NCI-H2107 (cell line): ENCODE data around the gene TMEM145.
"Not testable (repeated sequence)": the region's sequence is repeated elsewhere in the genome, so short reads cannot be mapped to it uniquely, and the experiment has no call there.

Source experiments
- DNase-seq: peaks from one replicate; lab custom pipeline; 2025; lab: John Stamatoyannopoulos, UW

TMEM145 gene

GRCh38 chr19:42313096-42313839, at the start of gene TMEM145:
TMEM145 (plus strand) TSS chr19:42313309; CDS start chr19:42313377, 68 bp downstream.
- DNase-seq, result peak; percentile 33

GRCh38 chr19:42266105-42266504, 47.0 kb upstream of the TMEM145 start:
- not testable (repeated sequence) for DNase-seq

GRCh38 chr19:42266928-42267603, 46.0 kb upstream of the TMEM145 start:
- DNase-seq, result not testable (repeated sequence)

GRCh38 chr19:42267644-42268141, 45.4 kb upstream of the TMEM145 start:
- no peak for DNase-seq

GRCh38 chr19:42268142-42268703, 44.9 kb upstream of the TMEM145 start:
- DNase-seq, result peak; percentile 94

GRCh38 chr19:42268704-42269477, 44.2 kb upstream of the TMEM145 start, which contains the start of gene CIC:
CIC (plus strand) TSS chr19:42269252; CDS start chr19:42271784, 2,532 bp downstream.
- peak; percentile 98 for DNase-seq

- no peak for DNase-seq
Observed at GRCh38 chr19:42269478-42270345, 43.4 kb upstream of the TMEM145 start.

GRCh38 chr19:42270346-42271044, 42.6 kb upstream of the TMEM145 start:
- DNase-seq, result no peak

- DNase-seq, result no peak
Observed at GRCh38 chr19:42271045-42271419, 42.1 kb upstream of the TMEM145 start.

GRCh38 chr19:42271861-42272534, 41.1 kb upstream of the TMEM145 start:
- DNase-seq, result no peak

- no peak for DNase-seq
Observed at GRCh38 chr19:42272535-42272897, 40.6 kb upstream of the TMEM145 start.

- DNase-seq, result no peak
Observed at GRCh38 chr19:42272989-42273406, 40.1 kb upstream of the TMEM145 start.

GRCh38 chr19:42273407-42274064, 39.6 kb upstream of the TMEM145 start:
- no peak for DNase-seq

GRCh38 chr19:42274065-42274682, 38.9 kb upstream of the TMEM145 start:
- no peak for DNase-seq

- DNase-seq, result no peak
Observed at GRCh38 chr19:42275103-42275502, 38.0 kb upstream of the TMEM145 start.

- DNase-seq, result no peak
Observed at GRCh38 chr19:42275517-42275916, 37.6 kb upstream of the TMEM145 start.

GRCh38 chr19:42276284-42276683, 36.8 kb upstream of the TMEM145 start:
- DNase-seq, result no peak

- no peak for DNase-seq
Observed at GRCh38 chr19:42276821-42277220, 36.3 kb upstream of the TMEM145 start.
